A673 (cell line): Measurements from ENCODE around the gene GRAMD1B.

Source experiments
- CTCF ChIP-seq: fragments of 300-800, 200-600 bp; sonication (generic); conservative IDR thresholded peaks from 2 replicates; pipeline ENCODE4 v1.5.1; 2017; ENCODE audit warnings: low read depth, mild to moderate bottlenecking, antibody characterized with exemption, low read length, moderate library complexity, mixed read lengths
- EZH2 ChIP-seq: fragments of 200-600 bp; sonication (generic); IDR thresholded peaks from 2 replicates; pipeline ENCODE4 v1.6.1; 2017; ENCODE audit warnings: borderline replicate concordance, low read depth, mild to moderate bottlenecking, mixed read lengths, antibody characterized with exemption, low read length; ENCODE audit not compliant: poor library complexity, severe bottlenecking

- no peak for TF ChIP-seq EZH2
- TF ChIP-seq CTCF, result peak; percentile 46
These were observed at the start of gene GRAMD1B for GRCh38 chr11:123429913-123430720.
